ENCODE measurements around the gene CIT. TPM values are rescaled to one million over a fixed set of nuclear protein-coding genes. Genes with fewer than 3 reads are reported as not detected.
"Not testable (repeated sequence)": the region's sequence is repeated elsewhere in the genome, so short reads cannot be mapped to it uniquely, and the experiment has no call there.

Gene CIT
- total RNA-seq, 1 experiment from 2014 or later: 67.9 TPM

DNA sequence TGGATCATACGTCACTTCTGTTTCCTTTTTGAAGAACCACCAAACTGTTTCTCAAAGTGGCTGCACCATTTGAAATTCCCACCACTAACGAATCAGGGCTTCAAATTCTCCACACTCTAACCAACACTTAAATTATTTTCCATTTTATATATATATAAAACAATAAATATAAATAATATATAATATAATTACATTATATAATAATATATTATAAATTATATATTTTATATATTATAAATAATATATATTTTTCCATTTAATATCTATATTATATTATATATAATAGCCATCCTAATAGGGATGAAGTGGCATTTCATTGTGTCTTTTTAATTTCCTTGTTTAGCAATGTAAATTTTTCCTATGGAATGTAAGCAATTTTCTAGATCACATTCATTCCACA lies 24.6 kb upstream of the CIT start:
- no TSS peak for BruUV-seq (replicated peaks)
- Histone ChIP-seq H3K4me1 (ENCODE audit: control insufficient read depth, insufficient read depth, low read length) (no peaks in the 10 kb centered on the region), H3K9me3 (ENCODE audit: control insufficient read depth, insufficient read depth, low read depth, low read length) (no peaks in the 10 kb centered on the region), H3K4me3 (ENCODE audit: low read depth in 2 of 2, low read length in 2 of 2) (no peak overlapping the region), H3K27ac (ENCODE audit: low read length) (no peak overlapping the region), H3K27me3 (ENCODE audit: control insufficient read depth, insufficient read depth, low read length) (no peaks in the 10 kb centered on the region), H3K36me3 (ENCODE audit: control insufficient read depth, insufficient read depth, low read length) (no peaks in the 10 kb centered on the region)
- ATAC-seq: no peak
- TF ChIP-seq, protein P1, sequence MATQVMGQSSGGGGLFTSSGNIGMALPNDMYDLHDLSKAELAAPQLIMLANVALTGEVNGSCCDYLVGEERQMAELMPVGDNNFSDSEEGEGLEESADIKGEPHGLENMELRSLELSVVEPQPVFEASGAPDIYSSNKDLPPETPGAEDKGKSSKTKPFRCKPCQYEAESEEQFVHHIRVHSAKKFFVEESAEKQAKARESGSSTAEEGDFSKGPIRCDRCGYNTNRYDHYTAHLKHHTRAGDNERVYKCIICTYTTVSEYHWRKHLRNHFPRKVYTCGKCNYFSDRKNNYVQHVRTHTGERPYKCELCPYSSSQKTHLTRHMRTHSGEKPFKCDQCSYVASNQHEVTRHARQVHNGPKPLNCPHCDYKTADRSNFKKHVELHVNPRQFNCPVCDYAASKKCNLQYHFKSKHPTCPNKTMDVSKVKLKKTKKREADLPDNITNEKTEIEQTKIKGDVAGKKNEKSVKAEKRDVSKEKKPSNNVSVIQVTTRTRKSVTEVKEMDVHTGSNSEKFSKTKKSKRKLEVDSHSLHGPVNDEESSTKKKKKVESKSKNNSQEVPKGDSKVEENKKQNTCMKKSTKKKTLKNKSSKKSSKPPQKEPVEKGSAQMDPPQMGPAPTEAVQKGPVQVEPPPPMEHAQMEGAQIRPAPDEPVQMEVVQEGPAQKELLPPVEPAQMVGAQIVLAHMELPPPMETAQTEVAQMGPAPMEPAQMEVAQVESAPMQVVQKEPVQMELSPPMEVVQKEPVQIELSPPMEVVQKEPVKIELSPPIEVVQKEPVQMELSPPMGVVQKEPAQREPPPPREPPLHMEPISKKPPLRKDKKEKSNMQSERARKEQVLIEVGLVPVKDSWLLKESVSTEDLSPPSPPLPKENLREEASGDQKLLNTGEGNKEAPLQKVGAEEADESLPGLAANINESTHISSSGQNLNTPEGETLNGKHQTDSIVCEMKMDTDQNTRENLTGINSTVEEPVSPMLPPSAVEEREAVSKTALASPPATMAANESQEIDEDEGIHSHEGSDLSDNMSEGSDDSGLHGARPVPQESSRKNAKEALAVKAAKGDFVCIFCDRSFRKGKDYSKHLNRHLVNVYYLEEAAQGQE (IDR thresholded peaks at IDR 0.05; ENCODE audit: insufficient read depth in 1 of 2, low read depth in 2 of 2, low read length in 1 of 2): no peak
- TF ChIP-seq, protein P2, sequence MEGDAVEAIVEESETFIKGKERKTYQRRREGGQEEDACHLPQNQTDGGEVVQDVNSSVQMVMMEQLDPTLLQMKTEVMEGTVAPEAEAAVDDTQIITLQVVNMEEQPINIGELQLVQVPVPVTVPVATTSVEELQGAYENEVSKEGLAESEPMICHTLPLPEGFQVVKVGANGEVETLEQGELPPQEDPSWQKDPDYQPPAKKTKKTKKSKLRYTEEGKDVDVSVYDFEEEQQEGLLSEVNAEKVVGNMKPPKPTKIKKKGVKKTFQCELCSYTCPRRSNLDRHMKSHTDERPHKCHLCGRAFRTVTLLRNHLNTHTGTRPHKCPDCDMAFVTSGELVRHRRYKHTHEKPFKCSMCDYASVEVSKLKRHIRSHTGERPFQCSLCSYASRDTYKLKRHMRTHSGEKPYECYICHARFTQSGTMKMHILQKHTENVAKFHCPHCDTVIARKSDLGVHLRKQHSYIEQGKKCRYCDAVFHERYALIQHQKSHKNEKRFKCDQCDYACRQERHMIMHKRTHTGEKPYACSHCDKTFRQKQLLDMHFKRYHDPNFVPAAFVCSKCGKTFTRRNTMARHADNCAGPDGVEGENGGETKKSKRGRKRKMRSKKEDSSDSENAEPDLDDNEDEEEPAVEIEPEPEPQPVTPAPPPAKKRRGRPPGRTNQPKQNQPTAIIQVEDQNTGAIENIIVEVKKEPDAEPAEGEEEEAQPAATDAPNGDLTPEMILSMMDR (IDR thresholded peaks at IDR 0.05): no peak
- TF ChIP-seq POLR2AphosphoS5 (IDR thresholded peaks at IDR 0.05; ENCODE audit: low read depth, low read length) (no peak), SIN3A (IDR thresholded peaks at IDR 0.05; ENCODE audit: borderline replicate concordance, insufficient read depth, low read depth, low read length) (no peak)
- ChIA-PET CTCF (no interaction called here), POLR2A (interaction anchor here (0.6 kb wide), 1 partner anchor 9 kb away, joined by 3 read pairs; no protein-coding TSS in a partner anchor)
- in situ Hi-C loops (cut with HindIII; ENCODE audit: low pct_unique_long_range_greater_than_20kb, low sequenced_read_pairs): no loop called here
- DNase-seq (ENCODE audit: low read depth, low spot score): no peak
- intact Hi-C loops (cut with micrococcal nuclease; ENCODE audit: unreplicated experiment): no loop called here

DNA sequence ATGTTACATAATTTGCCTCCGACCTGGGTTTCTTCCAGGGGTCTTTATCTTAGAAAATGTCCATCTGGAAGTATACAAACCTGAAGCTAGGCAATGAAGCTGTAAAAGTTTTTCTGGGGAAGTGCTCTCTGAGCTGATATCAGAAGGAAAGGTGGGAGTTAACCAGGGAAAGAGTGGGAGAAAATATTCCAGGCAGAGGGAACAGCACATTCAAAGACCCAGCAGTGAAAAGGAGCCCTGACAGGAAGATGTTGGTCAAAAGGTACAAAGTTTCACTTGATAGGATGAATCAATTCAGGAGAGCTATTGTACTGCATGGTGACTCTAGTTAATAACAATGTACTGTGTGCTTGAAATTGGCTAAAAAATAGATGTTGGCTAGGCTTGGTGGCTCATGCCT lies 17.8 kb upstream of the CIT start:
- in situ Hi-C loops (cut with HindIII; ENCODE audit: low pct_unique_long_range_greater_than_20kb, low sequenced_read_pairs) (no loop called here), intact Hi-C loops (cut with micrococcal nuclease; ENCODE audit: unreplicated experiment) (no loop called here)
- TF ChIP-seq, protein P1 (IDR thresholded peaks at IDR 0.05; ENCODE audit: insufficient read depth in 1 of 2, low read depth in 2 of 2, low read length in 1 of 2): no peak
- TF ChIP-seq, protein P2 (IDR thresholded peaks at IDR 0.05): no peak
- TF ChIP-seq POLR2AphosphoS5 (IDR thresholded peaks at IDR 0.05; ENCODE audit: low read depth, low read length): no peak
- TF ChIP-seq TCF7L2 (IDR thresholded peaks at IDR 0.05; ENCODE audit: low read depth, low read length): no peak
- no peak for TF ChIP-seq SIN3A (IDR thresholded peaks at IDR 0.05; ENCODE audit: borderline replicate concordance, insufficient read depth, low read depth, low read length)
- H3K9me3 ChIP-seq (ENCODE audit: control insufficient read depth, insufficient read depth, low read depth, low read length): no peaks in the 10 kb centered on the region
- H3K27ac ChIP-seq (ENCODE audit: low read length): no peak overlapping the region
- H3K36me3 ChIP-seq (ENCODE audit: control insufficient read depth, insufficient read depth, low read length): no peaks in the 10 kb centered on the region
- POLR2A ChIA-PET: no interaction called here
- no peaks in the 10 kb centered on the region for H3K4me1 ChIP-seq (ENCODE audit: control insufficient read depth, insufficient read depth, low read length)
- ATAC-seq (no peak), DNase-seq (ENCODE audit: low read depth, low spot score) (no peak)
- no peak overlapping the region for H3K4me3 ChIP-seq (ENCODE audit: low read depth in 2 of 2, low read length in 2 of 2)
- no peaks in the 10 kb centered on the region for H3K27me3 ChIP-seq (ENCODE audit: control insufficient read depth, insufficient read depth, low read length)
- CTCF ChIA-PET: no interaction called here
- no TSS peak for BruUV-seq (replicated peaks)

DNA sequence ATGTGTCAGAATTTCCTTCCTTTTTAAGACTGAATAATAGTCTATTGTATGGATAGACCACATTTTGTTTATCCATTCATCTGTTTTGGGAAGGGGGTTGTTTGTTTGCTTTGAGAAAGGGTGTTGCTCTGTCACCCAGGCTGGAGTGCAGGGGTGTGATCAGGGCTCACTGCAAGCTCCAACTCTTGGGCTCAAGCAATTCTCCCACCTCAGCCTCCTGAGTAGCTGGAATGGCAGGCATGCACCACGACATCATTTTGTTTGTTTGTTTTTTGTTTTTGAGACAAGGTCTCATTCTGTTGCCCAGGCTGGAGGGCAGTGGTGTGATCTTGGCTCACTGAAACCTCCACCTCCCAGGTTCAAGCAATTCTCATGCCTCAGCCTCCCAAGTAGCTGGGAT lies 15.5 kb upstream of the CIT start:
- H3K27me3 ChIP-seq (ENCODE audit: control insufficient read depth, insufficient read depth, low read length); H3K27ac ChIP-seq (ENCODE audit: low read length); in situ Hi-C loops (cut with HindIII; ENCODE audit: low pct_unique_long_range_greater_than_20kb, low sequenced_read_pairs); CTCF ChIA-PET; H3K4me3 ChIP-seq (ENCODE audit: low read depth in 2 of 2, low read length in 2 of 2); BruUV-seq (replicated peaks); H3K4me1 ChIP-seq (ENCODE audit: control insufficient read depth, insufficient read depth, low read length); intact Hi-C loops (cut with micrococcal nuclease; ENCODE audit: unreplicated experiment); H3K9me3 ChIP-seq (ENCODE audit: control insufficient read depth, insufficient read depth, low read depth, low read length); DNase-seq (ENCODE audit: low read depth, low spot score); H3K36me3 ChIP-seq (ENCODE audit: control insufficient read depth, insufficient read depth, low read length): not testable (repeated sequence)
- POLR2A ChIA-PET: interaction anchor here (0.7 kb wide), 1 partner anchor 9 kb away, joined by 3 read pairs; no protein-coding TSS in a partner anchor
- peak; percentile 53; the same call in 1 of the 2 replicates for ATAC-seq
